ENCODE measurements around the gene SLC16A7.

GRCh38 chr12:59579631-59580030 is 16.2 kb upstream of the SLC16A7 start:
- no peak for TF ChIP-seq EP300 (conservative IDR thresholded peaks at IDR 0.05; ENCODE audit: poor library complexity, severe bottlenecking)
- no peak for TF ChIP-seq TAF1 (IDR thresholded peaks at IDR 0.05; ENCODE audit: low read depth)
- TF ChIP-seq EZH2 (IDR thresholded peaks at IDR 0.05; ENCODE audit: borderline replicate concordance, insufficient read depth, low read length, poor library complexity, severe bottlenecking) = no peak
- TF ChIP-seq CTCF (IDR thresholded peaks at IDR 0.05; ENCODE audit: poor library complexity, severe bottlenecking) = no peak
- TF ChIP-seq MXI1 (conservative IDR thresholded peaks at IDR 0.05; ENCODE audit: poor library complexity, severe bottlenecking) = no peak
